ENCODE results near the gene FUT9. TPM values are rescaled to one million over a fixed set of nuclear protein-coding genes. Genes with fewer than 3 reads are reported as not detected.

FUT9 gene
- total RNA-seq, 1 experiment from 2014 or later, result not detected

GRCh38 chr6:96060249-96060648 lies 44.5 kb downstream of the FUT9 start:
- Mint-ChIP-seq H3K9me3 (ENCODE audit: unreplicated experiment) (peaks cover 7% of the 10 kb centered on the region), H3K27ac (ENCODE audit: low read depth, unreplicated experiment) (no peak overlapping the region), H3K27me3 (ENCODE audit: insufficient read depth, unreplicated experiment) (no peaks in the 10 kb centered on the region), H3K4me3 (ENCODE audit: unreplicated experiment) (no peak overlapping the region), H3K36me3 (ENCODE audit: insufficient read depth, unreplicated experiment) (no peaks in the 10 kb centered on the region), H3K4me1 (ENCODE audit: insufficient read depth, unreplicated experiment) (peaks cover 8% of the 10 kb centered on the region)
- CTCF ChIA-PET, result no interaction called here
- TF ChIP-seq CTCF (IDR thresholded peaks at IDR 0.05; ENCODE audit: unreplicated experiment), result no peak
- intact Hi-C loops (cut with micrococcal nuclease), result no loop called here
- POLR2A ChIA-PET, result no interaction called here
- no TSS peak for BruUV-seq (replicated peaks)
- DNase-seq (ENCODE audit: unreplicated experiment), result no peak

GRCh38 chr6:96065213-96065612 lies 49.4 kb downstream of the FUT9 start:
- ChIA-PET CTCF (no interaction called here), POLR2A (no interaction called here)
- H3K9me3 Mint-ChIP-seq (ENCODE audit: unreplicated experiment), result peaks cover 7% of the 10 kb centered on the region
- no peak for TF ChIP-seq CTCF (IDR thresholded peaks at IDR 0.05; ENCODE audit: unreplicated experiment)
- no peaks in the 10 kb centered on the region for H3K36me3 Mint-ChIP-seq (ENCODE audit: insufficient read depth, unreplicated experiment)
- DNase-seq (ENCODE audit: unreplicated experiment), result no peak
- no peaks in the 10 kb centered on the region for H3K27me3 Mint-ChIP-seq (ENCODE audit: insufficient read depth, unreplicated experiment)
- no peaks in the 10 kb centered on the region for H3K4me1 Mint-ChIP-seq (ENCODE audit: insufficient read depth, unreplicated experiment)
- no peak overlapping the region for H3K4me3 Mint-ChIP-seq (ENCODE audit: unreplicated experiment)
- intact Hi-C loops (cut with micrococcal nuclease), result no loop called here
- H3K27ac Mint-ChIP-seq (ENCODE audit: low read depth, unreplicated experiment), result no peak overlapping the region
- no TSS peak for BruUV-seq (replicated peaks)

- peaks cover 7% of the 10 kb centered on the region for H3K9me3 Mint-ChIP-seq (ENCODE audit: unreplicated experiment)
- no peaks in the 10 kb centered on the region for H3K36me3 Mint-ChIP-seq (ENCODE audit: insufficient read depth, unreplicated experiment)
- H3K4me1 Mint-ChIP-seq (ENCODE audit: insufficient read depth, unreplicated experiment), result no peaks in the 10 kb centered on the region
- no peak for DNase-seq (ENCODE audit: unreplicated experiment)
- no peaks in the 10 kb centered on the region for H3K27me3 Mint-ChIP-seq (ENCODE audit: insufficient read depth, unreplicated experiment)
- H3K4me3 Mint-ChIP-seq (ENCODE audit: unreplicated experiment), result no peak overlapping the region
- POLR2A ChIA-PET, result interaction anchor here (0.7 kb wide), 1 partner anchor 694 kb away, joined by 4 read pairs; no protein-coding TSS in a partner anchor
- no peak for TF ChIP-seq CTCF (IDR thresholded peaks at IDR 0.05; ENCODE audit: unreplicated experiment)
- CTCF ChIA-PET, result interaction anchor here (0.6 kb wide), 1 partner anchor 138 kb away, joined by 3 read pairs; no protein-coding TSS in a partner anchor
- no peak overlapping the region for H3K27ac Mint-ChIP-seq (ENCODE audit: low read depth, unreplicated experiment)
- no TSS peak for BruUV-seq (replicated peaks)
- intact Hi-C loops (cut with micrococcal nuclease), result no loop called here
Observed at GRCh38 chr6:96066376-96066775, 50.6 kb downstream of the FUT9 start.

GRCh38 chr6:96073555-96073954 lies 57.8 kb downstream of the FUT9 start:
- ChIA-PET POLR2A (no interaction called here), CTCF (interaction anchor here (0.6 to 1.5 kb wide), 2 partner anchors 15 to 676 kb away, joined by 3 to 5 read pairs; no protein-coding TSS in a partner anchor)
- Mint-ChIP-seq H3K27ac (ENCODE audit: low read depth, unreplicated experiment) (no peak overlapping the region), H3K27me3 (ENCODE audit: insufficient read depth, unreplicated experiment) (no peaks in the 10 kb centered on the region), H3K4me1 (ENCODE audit: insufficient read depth, unreplicated experiment) (no peaks in the 10 kb centered on the region), H3K9me3 (ENCODE audit: unreplicated experiment) (no peaks in the 10 kb centered on the region), H3K4me3 (ENCODE audit: unreplicated experiment) (no peak overlapping the region), H3K36me3 (ENCODE audit: insufficient read depth, unreplicated experiment) (no peaks in the 10 kb centered on the region)
- intact Hi-C loops (cut with micrococcal nuclease), result no loop called here
- BruUV-seq (replicated peaks), result no TSS peak
- no peak for TF ChIP-seq CTCF (IDR thresholded peaks at IDR 0.05; ENCODE audit: unreplicated experiment)
- DNase-seq (ENCODE audit: unreplicated experiment), result no peak
